NB4 (cell line): ENCODE measurements around the gene GPRC5B.

Experiments
- CTCF ChIP-seq: IDR thresholded peaks from one replicate; pipeline ENCODE4 v1.5.1; 2012; ENCODE audit warnings: low read depth, low read length
- MAX ChIP-seq: IDR thresholded peaks from 2 replicates; pipeline ENCODE4 v1.6.1; 2011; ENCODE audit warnings: low read depth, low read length
- MYC ChIP-seq: IDR thresholded peaks from 2 replicates; pipeline ENCODE4 v1.6.1; 2011; ENCODE audit warnings: low read depth, low read length
- POLR2A ChIP-seq: IDR thresholded peaks from 2 replicates; pipeline ENCODE4 v1.6.1; 2011; ENCODE audit warnings: mild to moderate bottlenecking; ENCODE audit not compliant: insufficient read length; ENCODE audit errors: extremely low read depth

GRCh38 chr16:19837331-19837980 is 47.2 kb downstream of the GPRC5B start:
- TF ChIP-seq POLR2A, result no peak
- no peak for TF ChIP-seq CTCF
- TF ChIP-seq MYC, result no peak
- TF ChIP-seq MAX, result no peak
